Keratinocyte (primary cell): ENCODE results near the gene RALY. TPM values are rescaled to one million over a fixed set of nuclear protein-coding genes. Genes with fewer than 3 reads are reported as not detected.

Experiments
- DNase-seq: peaks from one replicate; pipeline ENCODE4 v3.0.0-alpha.2; 2011; ENCODE audit warnings: low read depth, missing footprints, low spot score
- FAIRE-seq: peaks from 2 replicates; lab custom pipeline; 2011; peaks lifted over from hg19 to GRCh38; lab: Jason Lieb, UNC
- H2AFZ ChIP-seq: 2 replicates; pipeline ENCODE4 v1.6.0; 2012; ENCODE audit warnings: low read length, control low read depth, inconsistent platforms; ENCODE audit not compliant: control insufficient read depth
- H3K27ac ChIP-seq: 2 replicates; pipeline ENCODE4 v1.5.1; 2011; ENCODE audit warnings: low read length; ENCODE audit not compliant: control insufficient read depth, insufficient read depth
- H3K27me3 ChIP-seq: 3 replicates; pipeline ENCODE4 v1.6.0; 2011; ENCODE audit warnings: low read length; ENCODE audit not compliant: control insufficient read depth, insufficient read depth; ENCODE audit errors: extremely low read depth
- H3K36me3 ChIP-seq, 2 experiments: 2 replicates in 1 of 2; 3 replicates in 1 of 2; pipeline ENCODE4 v1.5.1; 2011; ENCODE audit warnings: low read length in 2 of 2, mild to moderate bottlenecking in 1 of 2; ENCODE audit not compliant: control insufficient read depth in 2 of 2, insufficient read depth in 2 of 2; ENCODE audit errors: extremely low read depth in 1 of 2
- H3K4me1 ChIP-seq: 3 replicates; pipeline ENCODE4 v1.5.1; 2011; ENCODE audit warnings: low read length; ENCODE audit not compliant: control insufficient read depth, insufficient read depth; ENCODE audit errors: extremely low read depth
- H3K4me2 ChIP-seq: 3 replicates; pipeline ENCODE4 v1.6.0; 2011; ENCODE audit warnings: low read depth, low read length; ENCODE audit not compliant: control insufficient read depth, insufficient read depth; ENCODE audit errors: extremely low read depth
- H3K4me3 ChIP-seq, 3 experiments: fragments of 200-600 bp in 1 of 3; sonication (generic) in 1 of 3; 2 replicates in 2 of 3; 3 replicates in 1 of 3; pipeline ENCODE4 v1.5.1; 2011 to 2016; ENCODE audit warnings: low read length in 3 of 3, mild to moderate bottlenecking in 3 of 3, control low read depth in 2 of 3, inconsistent platforms in 1 of 3, low read depth in 1 of 3, mixed read lengths in 1 of 3, mixed run types in 1 of 3, moderate library complexity in 1 of 3; ENCODE audit not compliant: control insufficient read depth in 2 of 3, insufficient read depth in 2 of 3; ENCODE audit errors: extremely low read depth in 1 of 3
- H3K79me2 ChIP-seq: 2 replicates; pipeline ENCODE4 v1.6.0; 2012; ENCODE audit warnings: low read length; ENCODE audit not compliant: control insufficient read depth, insufficient read depth
- H3K9ac ChIP-seq: 3 replicates; pipeline ENCODE4 v1.6.0; 2011; ENCODE audit warnings: low read length; ENCODE audit not compliant: control insufficient read depth, insufficient read depth; ENCODE audit errors: extremely low read depth
- H3K9me1 ChIP-seq: 3 replicates; pipeline ENCODE4 v1.6.0; 2011; ENCODE audit warnings: low read length; ENCODE audit not compliant: control insufficient read depth, insufficient read depth; ENCODE audit errors: extremely low read depth
- H3K9me3 ChIP-seq: 2 replicates; pipeline ENCODE4 v1.5.1; 2012; ENCODE audit warnings: low read depth, low read length; ENCODE audit not compliant: control insufficient read depth
- H4K20me1 ChIP-seq: 3 replicates; pipeline ENCODE4 v1.6.0; 2011; ENCODE audit warnings: low read length; ENCODE audit not compliant: control insufficient read depth, insufficient read depth; ENCODE audit errors: extremely low read depth
- EZH2 ChIP-seq: IDR thresholded peaks from one replicate; pipeline ENCODE4 v1.6.1; 2012; ENCODE audit warnings: inconsistent platforms, mild to moderate bottlenecking, low read length, moderate library complexity
- dilution Hi-C: fragments of 300-500 bp; cut with MboI; formaldehyde crosslinking; loops from one replicate; pipeline ENCODE4 v1.7.0; 2020; ENCODE audit warnings: low sequenced_read_pairs; ENCODE audit not compliant: extremely low pct_ligation_motif_present
- polyA plus RNA-seq, 5 experiments: library from polyadenylated mRNA; depleted of rRNA in 3 of 5; stranded (reverse) in 3 of 5; stranded (forward) in 1 of 5; unstranded in 1 of 5; fragments of >200 nt; gene quantifications; 1 replicate in 1 of 5; 2 replicates in 3 of 5; 3 replicates in 1 of 5; pipeline versions ENCODE4 v1.2.1 to v1.2.3, GENCODE V29; 2011 to 2012; ENCODE audit warnings: missing spikeins in 2 of 5, low read depth in 1 of 5, low replicate concordance in 1 of 5
- TF ChIP-seq, protein P1 (sequence below), 3 experiments: IDR thresholded peaks in 1 of 3; conservative IDR thresholded peaks in 1 of 3; optimal IDR thresholded peaks in 1 of 3; 2 replicates in 2 of 3; 3 replicates in 1 of 3; pipeline versions ENCODE3 to v1.5.1; 2011; ENCODE audit warnings: low read length in 3 of 3, mild to moderate bottlenecking in 3 of 3, moderate library complexity in 2 of 3, control low read depth in 1 of 3, inconsistent platforms in 1 of 3; ENCODE audit not compliant: insufficient read depth in 2 of 3; ENCODE audit errors: extremely low read depth in 1 of 3

The RALY gene
- polyA plus RNA-seq, 1 donor (not counting 4 experiments of a cell fraction or from before 2014, with no cell fraction given), result 118 TPM

DNA sequence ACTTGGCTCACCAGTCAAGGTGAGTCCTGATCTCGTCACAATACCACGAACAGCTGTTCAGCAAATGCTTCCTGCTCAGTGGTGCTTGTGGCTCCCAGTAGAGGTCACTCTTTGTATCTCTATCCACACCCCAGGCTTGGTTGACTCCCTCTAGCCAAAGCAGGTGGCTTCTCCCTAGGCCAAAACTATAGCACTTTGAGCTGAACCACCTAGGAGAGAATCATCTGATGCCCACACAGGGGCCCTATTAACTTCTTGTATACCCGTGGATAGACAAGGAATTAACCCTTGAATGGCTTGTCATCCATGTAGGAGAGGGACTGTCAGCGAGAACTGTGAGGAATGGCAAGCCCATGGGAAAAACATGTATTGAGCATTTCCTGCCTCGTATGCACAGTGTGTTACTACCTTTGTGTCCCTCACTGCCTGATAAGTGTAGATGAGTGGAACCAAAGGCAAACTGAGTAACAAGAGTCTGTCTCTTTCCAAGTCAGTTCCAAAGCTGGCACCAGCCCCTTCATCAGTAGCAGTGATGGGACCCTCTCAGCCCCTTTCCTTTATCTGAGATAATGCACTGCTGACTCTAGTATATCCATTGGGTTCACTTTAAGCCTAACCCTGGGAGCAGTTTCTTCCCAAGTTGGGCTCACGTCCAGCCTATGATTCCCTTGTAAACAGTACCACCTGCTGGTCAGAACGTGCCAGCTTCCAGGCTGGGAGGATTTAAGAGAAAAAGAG lies 75.8 kb downstream of the RALY start:
- DNase-seq, result no peak
- H4K20me1 ChIP-seq, result peaks cover 3% of the 10 kb centered on the region
- no peaks in the 10 kb centered on the region for H3K9me1 ChIP-seq
- TF ChIP-seq EZH2, result no peak
- TF ChIP-seq, protein P1, sequence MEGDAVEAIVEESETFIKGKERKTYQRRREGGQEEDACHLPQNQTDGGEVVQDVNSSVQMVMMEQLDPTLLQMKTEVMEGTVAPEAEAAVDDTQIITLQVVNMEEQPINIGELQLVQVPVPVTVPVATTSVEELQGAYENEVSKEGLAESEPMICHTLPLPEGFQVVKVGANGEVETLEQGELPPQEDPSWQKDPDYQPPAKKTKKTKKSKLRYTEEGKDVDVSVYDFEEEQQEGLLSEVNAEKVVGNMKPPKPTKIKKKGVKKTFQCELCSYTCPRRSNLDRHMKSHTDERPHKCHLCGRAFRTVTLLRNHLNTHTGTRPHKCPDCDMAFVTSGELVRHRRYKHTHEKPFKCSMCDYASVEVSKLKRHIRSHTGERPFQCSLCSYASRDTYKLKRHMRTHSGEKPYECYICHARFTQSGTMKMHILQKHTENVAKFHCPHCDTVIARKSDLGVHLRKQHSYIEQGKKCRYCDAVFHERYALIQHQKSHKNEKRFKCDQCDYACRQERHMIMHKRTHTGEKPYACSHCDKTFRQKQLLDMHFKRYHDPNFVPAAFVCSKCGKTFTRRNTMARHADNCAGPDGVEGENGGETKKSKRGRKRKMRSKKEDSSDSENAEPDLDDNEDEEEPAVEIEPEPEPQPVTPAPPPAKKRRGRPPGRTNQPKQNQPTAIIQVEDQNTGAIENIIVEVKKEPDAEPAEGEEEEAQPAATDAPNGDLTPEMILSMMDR (optimal IDR thresholded peaks at IDR 0.05 in 1 of 3, IDR thresholded peaks at IDR 0.05 in 1 of 3, conservative IDR thresholded peaks at IDR 0.05 in 1 of 3; ENCODE audit: extremely low read depth in 1 of 3, insufficient read depth in 2 of 3, low read length in 3 of 3), result peak; percentile 66 to 92 (median 89)
- dilution Hi-C loops, result loop anchor here (25.0 kb wide), 1 partner anchor 132 kb away; no protein-coding TSS in a partner anchor
- no peak overlapping the region for H3K4me3 ChIP-seq
- H3K4me1 ChIP-seq, result peaks cover 51% of the 10 kb centered on the region
- no peak overlapping the region for H3K4me2 ChIP-seq
- peaks cover 54% of the 10 kb centered on the region for H3K79me2 ChIP-seq
- no peak overlapping the region for H3K27ac ChIP-seq
- no peak overlapping the region for H2AFZ ChIP-seq
- FAIRE-seq, result peak; percentile 85
- H3K27me3 ChIP-seq, result no peaks in the 10 kb centered on the region
- no peak overlapping the region for H3K9ac ChIP-seq
- H3K36me3 ChIP-seq, result peaks cover 8 to 13% of the 10 kb centered on the region in 2 experiments
- H3K9me3 ChIP-seq, result no peaks in the 10 kb centered on the region

DNA sequence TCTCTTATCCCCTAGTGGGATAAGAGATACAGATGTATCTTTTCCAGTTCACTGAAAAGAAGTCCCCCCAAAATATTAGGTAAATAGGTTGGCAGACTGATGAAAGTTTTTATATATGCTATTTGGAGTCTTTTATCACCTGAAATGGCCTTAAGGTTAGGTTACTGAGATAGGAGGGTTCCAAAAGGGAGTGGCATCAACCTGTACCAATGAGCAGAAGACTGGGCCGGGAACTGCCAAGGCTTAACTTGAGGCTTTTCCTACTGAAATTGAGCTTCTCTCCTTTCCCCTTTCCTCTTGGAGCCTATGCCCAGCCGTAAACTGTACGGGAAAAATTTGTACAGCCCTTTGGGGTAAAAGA lies 76.3 kb downstream of the RALY start:
- Histone ChIP-seq H3K9me1 (no peaks in the 10 kb centered on the region), H3K4me2 (no peak overlapping the region), H4K20me1 (peaks cover 3% of the 10 kb centered on the region), H3K36me3 (peaks cover 8 to 18% of the 10 kb centered on the region in 2 experiments), H3K4me3 (no peak overlapping the region), H3K27ac (no peak overlapping the region), H3K79me2 (peaks cover 56% of the 10 kb centered on the region), H3K27me3 (no peaks in the 10 kb centered on the region), H3K9ac (no peak overlapping the region), H3K4me1 (peaks cover 47% of the 10 kb centered on the region), H3K9me3 (no peaks in the 10 kb centered on the region), H2AFZ (no peak overlapping the region)
- FAIRE-seq (no peak), DNase-seq (no peak)
- dilution Hi-C loops, result loop anchor here (25.0 kb wide), 1 partner anchor 133 kb away; no protein-coding TSS in a partner anchor
- TF ChIP-seq EZH2, result no peak
- TF ChIP-seq, protein P1 (optimal IDR thresholded peaks at IDR 0.05 in 1 of 3, IDR thresholded peaks at IDR 0.05 in 1 of 3, conservative IDR thresholded peaks at IDR 0.05 in 1 of 3; ENCODE audit: extremely low read depth in 1 of 3, insufficient read depth in 2 of 3, low read length in 3 of 3), result no peak
